ENCODE data around the gene FRMD4A.

- TF ChIP-seq EZH2 (IDR thresholded peaks at IDR 0.05; ENCODE audit: low read length, unreplicated experiment) (no peak), CTCF (conservative IDR thresholded peaks at IDR 0.05; ENCODE audit: low read depth, low read length) (no peak), EZH2phosphoT487 (IDR thresholded peaks at IDR 0.05; ENCODE audit: borderline replicate concordance, low read length) (no peak)
Observed at GRCh38 chr10:14198078-14198477, 132.6 kb downstream of the FRMD4A start.
